Measurements from ENCODE around the gene PYGO1. TPM values are rescaled to one million over a fixed set of nuclear protein-coding genes. Genes with fewer than 3 reads are reported as not detected.

PYGO1 gene
- total RNA-seq, 3 donors from 2014 or later (not counting 1 experiment from before 2014, with no cell fraction given) = 0.16 TPM; not detected in 2

DNA sequence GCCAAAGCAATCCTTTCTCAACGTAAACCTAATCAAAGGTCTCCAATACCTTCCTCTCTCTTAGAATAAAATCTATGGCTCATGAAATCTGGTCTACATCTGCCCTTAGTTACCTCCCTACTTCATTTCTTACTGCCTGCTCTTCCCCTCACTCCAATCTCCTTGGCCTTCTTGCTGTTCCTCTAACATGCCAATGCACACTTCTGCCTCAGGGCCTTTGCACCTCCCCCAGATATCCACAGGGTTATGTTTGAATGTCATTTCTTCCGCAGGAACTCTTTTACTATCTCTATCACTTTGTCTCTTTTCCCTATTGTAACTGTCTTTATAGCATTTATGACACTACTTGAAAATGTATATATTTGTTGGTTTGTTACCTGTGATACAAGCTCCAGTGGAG lies 44.3 kb upstream of the PYGO1 start:
- Histone ChIP-seq H3K4me3 (ENCODE audit: low read length) (no peak overlapping the region), H3K27ac (ENCODE audit: low read length) (no peak overlapping the region), H3K27me3 (ENCODE audit: control insufficient read depth, insufficient read depth, low read length) (no peaks in the 10 kb centered on the region), H3K36me3 (ENCODE audit: control insufficient read depth, insufficient read depth, low read length) (no peaks in the 10 kb centered on the region), H3K4me1 (ENCODE audit: control insufficient read depth, insufficient read depth, low read length) (no peaks in the 10 kb centered on the region), H3K9me3 (ENCODE audit: control insufficient read depth, insufficient read depth, low read length) (no peaks in the 10 kb centered on the region)
- ATAC-seq = no peak
- 88% methylated on average over 1 of the region's 2 CpGs for WGBS (ENCODE audit: insufficient coverage)
- Mint-ChIP-seq H3K27ac (no peak overlapping the region), H3K9me3 (no peaks in the 10 kb centered on the region), H3K4me1 (no peaks in the 10 kb centered on the region), H3K36me3 (no peaks in the 10 kb centered on the region), H3K4me3 (no peak overlapping the region), H3K27me3 (ENCODE audit: low read depth in 2 of 2) (peaks cover 0 to 11% of the 10 kb centered on the region in 2 donors)
- DNase-seq = no peak
- intact Hi-C loops (cut with micrococcal nuclease) = no loop called here
- TF ChIP-seq, protein P1, sequence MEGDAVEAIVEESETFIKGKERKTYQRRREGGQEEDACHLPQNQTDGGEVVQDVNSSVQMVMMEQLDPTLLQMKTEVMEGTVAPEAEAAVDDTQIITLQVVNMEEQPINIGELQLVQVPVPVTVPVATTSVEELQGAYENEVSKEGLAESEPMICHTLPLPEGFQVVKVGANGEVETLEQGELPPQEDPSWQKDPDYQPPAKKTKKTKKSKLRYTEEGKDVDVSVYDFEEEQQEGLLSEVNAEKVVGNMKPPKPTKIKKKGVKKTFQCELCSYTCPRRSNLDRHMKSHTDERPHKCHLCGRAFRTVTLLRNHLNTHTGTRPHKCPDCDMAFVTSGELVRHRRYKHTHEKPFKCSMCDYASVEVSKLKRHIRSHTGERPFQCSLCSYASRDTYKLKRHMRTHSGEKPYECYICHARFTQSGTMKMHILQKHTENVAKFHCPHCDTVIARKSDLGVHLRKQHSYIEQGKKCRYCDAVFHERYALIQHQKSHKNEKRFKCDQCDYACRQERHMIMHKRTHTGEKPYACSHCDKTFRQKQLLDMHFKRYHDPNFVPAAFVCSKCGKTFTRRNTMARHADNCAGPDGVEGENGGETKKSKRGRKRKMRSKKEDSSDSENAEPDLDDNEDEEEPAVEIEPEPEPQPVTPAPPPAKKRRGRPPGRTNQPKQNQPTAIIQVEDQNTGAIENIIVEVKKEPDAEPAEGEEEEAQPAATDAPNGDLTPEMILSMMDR (IDR thresholded peaks at IDR 0.05) = no peak

DNA sequence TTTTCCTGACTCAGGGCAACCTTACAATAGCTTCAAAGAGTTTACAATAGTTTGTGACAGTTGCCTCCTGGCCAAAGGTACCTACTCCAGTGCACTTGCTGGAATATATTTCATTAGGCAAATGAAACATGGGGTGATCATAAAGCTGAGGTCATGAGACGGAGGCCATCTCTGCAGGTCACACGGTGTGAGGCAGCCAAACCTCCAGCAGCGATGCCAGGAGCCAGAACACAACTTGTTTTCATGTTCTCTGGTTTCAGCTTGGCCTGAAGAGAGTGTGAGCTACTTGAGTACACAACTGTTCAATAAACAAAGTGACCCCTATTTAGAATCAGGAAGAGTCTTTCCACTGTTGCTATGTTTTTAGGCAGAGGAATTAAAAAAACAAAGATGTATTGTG lies 42.7 kb upstream of the PYGO1 start:
- Mint-ChIP-seq H3K4me1 (no peaks in the 10 kb centered on the region), H3K9me3 (no peaks in the 10 kb centered on the region), H3K4me3 (no peak overlapping the region), H3K27me3 (ENCODE audit: low read depth in 2 of 2) (peaks cover 0 to 11% of the 10 kb centered on the region in 2 donors), H3K36me3 (no peaks in the 10 kb centered on the region), H3K27ac (no peak overlapping the region)
- intact Hi-C loops (cut with micrococcal nuclease) = no loop called here
- Histone ChIP-seq H3K27me3 (ENCODE audit: control insufficient read depth, insufficient read depth, low read length) (no peaks in the 10 kb centered on the region), H3K27ac (ENCODE audit: low read length) (no peak overlapping the region), H3K9me3 (ENCODE audit: control insufficient read depth, insufficient read depth, low read length) (no peaks in the 10 kb centered on the region), H3K4me3 (ENCODE audit: low read length) (no peak overlapping the region), H3K4me1 (ENCODE audit: control insufficient read depth, insufficient read depth, low read length) (no peaks in the 10 kb centered on the region), H3K36me3 (ENCODE audit: control insufficient read depth, insufficient read depth, low read length) (no peaks in the 10 kb centered on the region)
- TF ChIP-seq, protein P1 (IDR thresholded peaks at IDR 0.05) = no peak
- ATAC-seq (no peak), DNase-seq (no peak)
- 93% methylated on average over 3 of the region's 3 CpGs for WGBS (ENCODE audit: insufficient coverage)

DNA sequence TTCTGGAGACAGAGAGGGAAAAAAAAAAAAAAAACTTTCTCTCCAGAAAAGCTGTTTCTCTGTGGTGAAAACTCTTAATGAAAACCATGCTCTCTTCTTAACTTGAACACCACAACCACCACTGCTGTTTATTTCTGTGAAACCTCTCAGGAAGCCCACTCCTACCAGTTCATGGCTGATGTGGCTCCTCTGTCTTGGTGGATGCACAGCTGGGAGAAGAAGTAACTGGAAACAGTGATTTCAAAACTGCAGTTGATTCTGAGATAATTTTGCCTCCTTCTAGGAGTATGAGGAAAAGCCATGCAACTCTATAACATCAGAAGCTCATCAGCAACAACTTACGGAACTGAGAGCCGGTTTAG lies 40.2 kb upstream of the PYGO1 start:
- Mint-ChIP-seq H3K27ac (no peak overlapping the region), H3K4me3 (no peak overlapping the region), H3K36me3 (no peaks in the 10 kb centered on the region), H3K27me3 (ENCODE audit: low read depth in 2 of 2) (peaks cover 0 to 8% of the 10 kb centered on the region in 2 donors), H3K4me1 (no peaks in the 10 kb centered on the region), H3K9me3 (no peaks in the 10 kb centered on the region)
- Histone ChIP-seq H3K27me3 (ENCODE audit: control insufficient read depth, insufficient read depth, low read length) (no peaks in the 10 kb centered on the region), H3K36me3 (ENCODE audit: control insufficient read depth, insufficient read depth, low read length) (no peaks in the 10 kb centered on the region), H3K4me1 (ENCODE audit: control insufficient read depth, insufficient read depth, low read length) (no peaks in the 10 kb centered on the region), H3K9me3 (ENCODE audit: control insufficient read depth, insufficient read depth, low read length) (no peaks in the 10 kb centered on the region), H3K27ac (ENCODE audit: low read length) (no peak overlapping the region), H3K4me3 (ENCODE audit: low read length) (no peak overlapping the region)
- ATAC-seq (no peak), DNase-seq (no peak)
- no CpG with 5 or more reads among the region's 2 CpGs for WGBS (ENCODE audit: insufficient coverage)
- intact Hi-C loops (cut with micrococcal nuclease) = no loop called here
- TF ChIP-seq, protein P1 (IDR thresholded peaks at IDR 0.05) = no peak

DNA sequence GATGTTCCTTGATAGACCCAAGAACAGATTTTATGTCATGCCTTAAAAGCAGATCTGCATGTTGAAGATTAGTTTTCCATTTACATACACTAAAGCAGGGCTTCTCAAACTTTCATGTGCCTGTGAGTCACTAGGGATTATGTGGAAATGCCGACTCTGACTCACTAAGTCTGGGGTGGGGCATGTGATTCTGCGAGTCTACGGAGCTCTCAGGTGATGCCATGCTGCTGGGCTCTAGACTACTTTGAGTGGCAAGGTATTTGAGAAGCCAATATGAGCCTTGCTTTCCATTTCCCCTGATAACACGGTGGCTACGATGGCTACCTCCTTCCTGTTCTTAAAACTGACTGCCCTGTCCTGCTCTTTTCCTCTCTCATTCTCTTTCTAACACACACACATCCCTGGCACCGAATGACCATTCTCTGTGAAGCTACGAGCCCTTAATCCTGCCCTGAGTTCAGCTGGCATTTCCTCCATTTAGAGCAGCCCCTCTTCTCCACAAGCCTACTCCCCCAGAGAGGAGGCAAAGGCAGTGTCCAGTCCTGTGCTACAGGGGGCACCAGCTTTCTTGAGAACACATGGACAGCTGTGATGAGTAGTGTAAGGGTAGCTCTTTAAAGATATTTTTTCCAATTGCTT lies 39.7 kb upstream of the PYGO1 start:
- no peak for DNase-seq

More for the DNA sequence above, 39.7 kb upstream of the PYGO1 start:
- H3K4me1 ChIP-seq (ENCODE audit: control insufficient read depth, insufficient read depth, low read length) = no peaks in the 10 kb centered on the region
- Mint-ChIP-seq H3K27ac (no peak overlapping the region), H3K9me3 (no peaks in the 10 kb centered on the region), H3K36me3 (no peaks in the 10 kb centered on the region), H3K27me3 (ENCODE audit: low read depth in 2 of 2) (peaks cover 0 to 8% of the 10 kb centered on the region in 2 donors), H3K4me3 (no peak overlapping the region), H3K4me1 (no peaks in the 10 kb centered on the region)
- intact Hi-C loops (cut with micrococcal nuclease) = no loop called here
- TF ChIP-seq, protein P1 (IDR thresholded peaks at IDR 0.05) = no peak
- no peaks in the 10 kb centered on the region for H3K9me3 ChIP-seq (ENCODE audit: control insufficient read depth, insufficient read depth, low read length)
- no peak overlapping the region for H3K27ac ChIP-seq (ENCODE audit: low read length)
- H3K36me3 ChIP-seq (ENCODE audit: control insufficient read depth, insufficient read depth, low read length) = no peaks in the 10 kb centered on the region
- no peak overlapping the region for H3K4me3 ChIP-seq (ENCODE audit: low read length)
- no peak for ATAC-seq
- WGBS (ENCODE audit: insufficient coverage) = 75% methylated on average over 7 of the region's 7 CpGs
- no peaks in the 10 kb centered on the region for H3K27me3 ChIP-seq (ENCODE audit: control insufficient read depth, insufficient read depth, low read length)
